Uterus (tissue), 4 donors: ENCODE measurements around the gene NPEPL1. TPM values are rescaled to one million over a fixed set of nuclear protein-coding genes. Genes with fewer than 3 reads are reported as not detected.

Source experiments
- DNase-seq, 2 donors: peaks; one replicate each; pipeline ENCODE4 v3.0.0-alpha.2; 2019 to 2020
- H3K27ac ChIP-seq, 2 donors: fragments of 200-600 bp; sonication (generic); 1 replicate in 1 of 2; 2 replicates in 1 of 2; pipeline ENCODE4 v1.5.1; 2016 to 2018
- H3K27me3 ChIP-seq, 2 donors: fragments of 200-600 bp; sonication (generic); one replicate each; pipeline ENCODE4 v1.5.1; 2018 to 2019; ENCODE audit warnings: control low read depth in 1 of 2
- H3K36me3 ChIP-seq, 2 donors: fragments of 200-600 bp; sonication (generic); one replicate each; pipeline ENCODE4 v1.5.1; 2019; ENCODE audit warnings: control low read depth in 1 of 2
- H3K4me1 ChIP-seq, 2 donors: fragments of 200-600 bp; sonication (generic); one replicate each; pipeline ENCODE4 v1.5.1; 2018 to 2019; ENCODE audit warnings: control low read depth in 1 of 2
- H3K4me3 ChIP-seq, 2 donors: fragments of 200-600 bp; sonication (generic); 1 replicate in 1 of 2; 2 replicates in 1 of 2; pipeline ENCODE4 v1.5.1; 2018 to 2019; ENCODE audit warnings: mild to moderate bottlenecking in 1 of 2
- H3K9me3 ChIP-seq, 2 donors: fragments of 200-600 bp; sonication (generic); one replicate each; pipeline ENCODE4 v1.5.1; 2019; ENCODE audit warnings: control low read depth in 1 of 2
- POLR2A ChIP-seq, 2 donors: fragments of 450-650 bp; IDR thresholded peaks; one replicate each; pipeline ENCODE4 v1.6.1; 2016; ENCODE audit warnings: antibody characterized with exemption in 2 of 2, mild to moderate bottlenecking in 1 of 2, moderate library complexity in 1 of 2
- intact Hi-C: fragments of 100-400 bp; cut with DNase I; formaldehyde crosslinking; loops from one replicate; pipeline ENCODE4 v1.15.1; 2023; ENCODE audit warnings: low total_unique reads
- total RNA-seq, 4 donors: library from RNA; depleted of rRNA in 3 of 4; stranded (reverse); fragments of >200 nt in 3 of 4; gene quantifications; one replicate each; pipeline versions ENCODE4 v1.1.0 to v1.2.4, GENCODE V29; 2014 to 2023
- TF ChIP-seq, protein P1 (sequence below), 4 experiments: fragments of 200-600 bp in 2 of 4; fragments of 450-650 bp in 2 of 4; sonication (generic) in 2 of 4; IDR thresholded peaks; one replicate each; pipeline ENCODE4 v1.5.1; 2016 to 2019; ENCODE audit warnings: antibody characterized with exemption in 4 of 4, mild to moderate bottlenecking in 2 of 4, moderate library complexity in 1 of 4
- donor health status: DM: yes; HTN: yes; CAD: no.

NPEPL1 gene
- total RNA-seq, 4 donors from 2014 or later = 14.1 to 35.2 (median 24.7) TPM

DNA sequence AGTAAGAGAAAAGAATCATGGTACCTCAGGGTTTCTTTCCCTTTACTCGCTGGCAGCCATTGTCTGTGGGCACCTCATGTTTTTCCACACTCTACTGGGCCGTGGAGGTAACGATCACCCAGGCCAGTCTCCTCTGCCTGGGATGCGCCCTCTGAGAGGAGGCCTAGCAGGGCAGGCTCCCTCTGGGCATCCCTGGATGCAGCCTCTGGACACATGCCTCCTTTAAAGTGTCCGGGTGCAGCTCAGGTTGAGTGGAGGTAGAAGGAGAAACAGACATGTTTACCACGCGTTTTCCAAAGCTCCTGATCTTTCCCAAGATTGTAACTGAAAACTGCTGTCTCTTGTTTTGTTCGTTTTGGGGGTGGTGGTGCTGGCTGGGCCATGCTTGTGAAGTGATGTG lies 13.8 kb upstream of the NPEPL1 start:
- no peak for TF ChIP-seq POLR2A (IDR thresholded peaks at IDR 0.05)
- TF ChIP-seq, protein P1, sequence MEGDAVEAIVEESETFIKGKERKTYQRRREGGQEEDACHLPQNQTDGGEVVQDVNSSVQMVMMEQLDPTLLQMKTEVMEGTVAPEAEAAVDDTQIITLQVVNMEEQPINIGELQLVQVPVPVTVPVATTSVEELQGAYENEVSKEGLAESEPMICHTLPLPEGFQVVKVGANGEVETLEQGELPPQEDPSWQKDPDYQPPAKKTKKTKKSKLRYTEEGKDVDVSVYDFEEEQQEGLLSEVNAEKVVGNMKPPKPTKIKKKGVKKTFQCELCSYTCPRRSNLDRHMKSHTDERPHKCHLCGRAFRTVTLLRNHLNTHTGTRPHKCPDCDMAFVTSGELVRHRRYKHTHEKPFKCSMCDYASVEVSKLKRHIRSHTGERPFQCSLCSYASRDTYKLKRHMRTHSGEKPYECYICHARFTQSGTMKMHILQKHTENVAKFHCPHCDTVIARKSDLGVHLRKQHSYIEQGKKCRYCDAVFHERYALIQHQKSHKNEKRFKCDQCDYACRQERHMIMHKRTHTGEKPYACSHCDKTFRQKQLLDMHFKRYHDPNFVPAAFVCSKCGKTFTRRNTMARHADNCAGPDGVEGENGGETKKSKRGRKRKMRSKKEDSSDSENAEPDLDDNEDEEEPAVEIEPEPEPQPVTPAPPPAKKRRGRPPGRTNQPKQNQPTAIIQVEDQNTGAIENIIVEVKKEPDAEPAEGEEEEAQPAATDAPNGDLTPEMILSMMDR (IDR thresholded peaks at IDR 0.05) = no peak
- intact Hi-C loops = no loop called here
- no peak overlapping the region for H3K27ac ChIP-seq
- no peaks in the 10 kb centered on the region for H3K9me3 ChIP-seq
- no peak for DNase-seq
- H3K4me1 ChIP-seq = no peaks in the 10 kb centered on the region
- no peaks in the 10 kb centered on the region for H3K36me3 ChIP-seq
- no peak overlapping the region for H3K4me3 ChIP-seq
- H3K27me3 ChIP-seq = no peaks in the 10 kb centered on the region

DNA sequence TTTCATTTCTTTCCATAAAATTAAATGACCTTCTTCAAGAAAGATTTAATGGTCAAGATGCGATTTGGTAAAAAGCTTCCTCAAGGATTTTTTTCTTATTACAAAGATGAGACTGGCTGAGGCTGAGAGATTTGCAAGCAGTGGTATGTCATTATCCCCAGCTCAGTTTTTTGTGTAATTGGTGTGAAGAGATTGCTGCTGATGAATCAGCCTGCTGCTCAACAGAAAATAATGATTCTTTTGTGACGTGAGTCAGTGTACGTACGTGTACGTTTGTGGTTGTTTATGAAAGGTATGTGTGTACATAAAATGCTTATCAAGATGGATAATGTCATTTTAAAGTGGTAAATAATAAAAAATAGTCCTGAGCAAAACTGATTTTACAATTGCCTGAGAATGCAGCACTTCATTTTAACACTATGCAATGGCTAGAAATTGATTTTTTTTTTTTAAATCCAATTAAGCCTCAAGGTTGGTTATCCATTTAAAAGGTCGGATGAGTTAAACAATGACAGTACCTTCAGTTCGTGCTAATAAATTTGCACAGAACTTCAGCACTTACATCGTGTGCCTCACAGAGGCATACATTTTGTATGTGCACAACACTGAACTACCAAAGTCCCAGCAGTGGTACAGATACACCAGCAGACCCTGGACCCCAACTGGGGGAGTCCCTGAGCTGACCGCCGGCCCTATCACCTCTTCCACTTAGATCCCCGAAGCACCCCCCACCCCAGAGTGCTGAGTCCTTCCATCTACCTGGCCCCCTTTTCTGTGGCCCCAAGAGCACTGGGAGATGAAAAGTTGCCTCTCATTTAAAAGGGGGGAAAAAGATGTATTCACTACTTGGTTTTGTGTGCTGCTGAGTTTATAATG lies 9.7 kb upstream of the NPEPL1 start:
- Histone ChIP-seq H3K4me1 (no peaks in the 10 kb centered on the region), H3K27ac (no peak overlapping the region), H3K36me3 (no peaks in the 10 kb centered on the region), H3K4me3 (no peak overlapping the region), H3K27me3 (no peaks in the 10 kb centered on the region), H3K9me3 (no peaks in the 10 kb centered on the region)
- intact Hi-C loops = no loop called here
- DNase-seq = no peak
- no peak for TF ChIP-seq POLR2A (IDR thresholded peaks at IDR 0.05)
- TF ChIP-seq, protein P1 (IDR thresholded peaks at IDR 0.05) = no peak

DNA sequence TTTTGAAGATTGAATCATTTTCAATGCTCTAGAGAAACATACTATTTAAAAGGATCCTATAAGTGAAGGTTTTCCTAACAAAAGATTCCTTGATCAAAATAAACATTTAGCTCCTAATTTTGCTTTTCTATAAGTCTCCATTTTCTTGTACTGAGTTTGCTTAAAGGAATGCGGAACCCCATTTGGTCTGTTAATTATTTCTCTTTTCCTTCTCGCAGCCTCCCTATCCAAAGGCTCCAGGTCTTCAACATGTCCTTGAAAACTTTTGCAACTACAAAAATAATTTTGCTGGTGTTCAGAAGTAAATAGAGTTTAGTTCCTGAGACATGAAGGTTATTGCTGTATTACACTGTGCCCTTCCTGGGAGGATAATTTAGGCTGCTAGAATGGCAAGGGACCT lies 8.3 kb upstream of the NPEPL1 start:
- Histone ChIP-seq H3K9me3 (no peaks in the 10 kb centered on the region), H3K27ac (no peak overlapping the region), H3K36me3 (no peaks in the 10 kb centered on the region), H3K4me1 (no peaks in the 10 kb centered on the region), H3K4me3 (no peak overlapping the region), H3K27me3 (no peaks in the 10 kb centered on the region)
- intact Hi-C loops = no loop called here
- DNase-seq = no peak
- TF ChIP-seq POLR2A (IDR thresholded peaks at IDR 0.05) = no peak
- TF ChIP-seq, protein P1 (IDR thresholded peaks at IDR 0.05) = no peak

DNA sequence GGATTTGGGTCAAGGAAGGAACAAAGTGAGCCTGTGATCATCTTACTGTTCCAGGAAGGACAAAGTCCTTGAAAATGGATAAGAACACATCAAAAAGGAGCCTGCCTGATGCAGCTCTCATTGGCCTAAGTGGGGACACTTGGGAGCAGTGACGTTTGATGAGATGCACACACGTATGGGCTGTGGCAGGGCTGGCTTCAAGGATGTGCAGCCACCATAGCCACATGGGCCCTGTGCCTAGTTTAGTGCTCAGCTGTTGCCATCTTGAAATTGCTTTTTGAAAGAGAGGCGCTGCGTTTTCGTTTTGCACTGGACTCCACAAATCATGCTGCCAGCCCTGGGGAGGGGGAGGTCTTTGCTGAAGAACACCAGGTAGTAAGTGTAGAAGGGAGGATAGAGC lies 6.6 kb upstream of the NPEPL1 start:
- no peaks in the 10 kb centered on the region for H3K9me3 ChIP-seq
- intact Hi-C loops = no loop called here
- TF ChIP-seq, protein P1 (IDR thresholded peaks at IDR 0.05) = no peak
- no peak for TF ChIP-seq POLR2A (IDR thresholded peaks at IDR 0.05)
- no peaks in the 10 kb centered on the region for H3K4me1 ChIP-seq
- no peaks in the 10 kb centered on the region for H3K36me3 ChIP-seq
- H3K27ac ChIP-seq = no peak overlapping the region
- no peak overlapping the region for H3K4me3 ChIP-seq
- no peak for DNase-seq
- no peaks in the 10 kb centered on the region for H3K27me3 ChIP-seq

DNA sequence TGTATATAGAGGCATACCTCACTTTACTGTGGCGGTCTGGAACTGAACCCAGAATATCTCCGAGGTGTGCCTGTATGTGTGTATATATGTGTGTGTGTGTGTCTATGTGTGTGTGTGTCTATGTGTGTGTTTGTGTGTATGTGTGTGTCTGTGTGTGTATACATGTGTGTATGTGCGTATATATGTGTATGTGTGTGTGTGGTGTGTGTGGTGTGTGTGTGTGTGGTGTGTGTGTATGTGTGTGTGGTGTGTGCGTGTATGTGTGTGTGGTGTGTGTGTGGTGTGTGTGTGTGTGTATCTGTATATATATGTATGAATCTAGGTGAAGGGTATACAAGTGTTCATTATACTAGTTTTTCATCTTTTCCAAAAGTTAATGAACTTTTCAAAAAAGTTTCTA lies 4.2 kb upstream of the NPEPL1 start:
- TF ChIP-seq POLR2A (IDR thresholded peaks at IDR 0.05) = no peak
- TF ChIP-seq, protein P1 (IDR thresholded peaks at IDR 0.05) = no peak
- no peaks in the 10 kb centered on the region for H3K9me3 ChIP-seq
- H3K4me3 ChIP-seq = no peak overlapping the region
- no peaks in the 10 kb centered on the region for H3K27me3 ChIP-seq
- DNase-seq = no peak
- intact Hi-C loops = no loop called here
- H3K27ac ChIP-seq = no peak overlapping the region
- no peaks in the 10 kb centered on the region for H3K36me3 ChIP-seq
- peaks cover 0 to 3% of the 10 kb centered on the region in 2 donors for H3K4me1 ChIP-seq
